Fibroblast of lung (primary cell): ENCODE data around the gene WDR59.

Source experiments
- CTCF ChIP-seq, 2 donors: IDR thresholded peaks in 1 of 2; conservative IDR thresholded peaks in 1 of 2; 1 replicate in 1 of 2; 2 replicates in 1 of 2; pipeline ENCODE4 v1.5.1; 2011 to 2012; ENCODE audit warnings: low read length in 2 of 2, control low read depth in 1 of 2, inconsistent platforms in 1 of 2, low read depth in 1 of 2, mild to moderate bottlenecking in 1 of 2
- EZH2 ChIP-seq: IDR thresholded peaks from 2 replicates; pipeline ENCODE4 v1.5.1; 2012; ENCODE audit warnings: low read length, control low read depth, mild to moderate bottlenecking; ENCODE audit errors: missing control alignments

- TF ChIP-seq EZH2 (no peak), CTCF (conservative IDR thresholded peaks at IDR 0.05 in 1 of 2, IDR thresholded peaks at IDR 0.05 in 1 of 2; ENCODE audit: low read depth in 1 of 2, low read length in 2 of 2) (no peak)
Observed at GRCh38 chr16:74888232-74888862, 96.6 kb downstream of the WDR59 start.
